Kidney (tissue), 14 donors: ENCODE results near the gene TSEN34. TPM values are rescaled to one million over a fixed set of nuclear protein-coding genes. Genes with fewer than 3 reads are reported as not detected.

ENCODE experiments used
- DNase-seq, 5 donors: peaks; one replicate each; pipeline ENCODE4 v3.0.0-alpha.2; 2013 to 2020
- FAIRE-seq: peaks from 2 replicates; lab custom pipeline; 2012; peaks lifted over from hg19 to GRCh38; lab: Jason Lieb, UNC
- H3K27ac ChIP-seq, 2 donors: one replicate each; pipeline ENCODE4 v1.7.0; 2013; ENCODE audit warnings: low read depth in 2 of 2, low read length in 2 of 2, inconsistent platforms in 1 of 2
- H3K27me3 ChIP-seq: one replicate; pipeline ENCODE4 v1.7.1; 2013; ENCODE audit warnings: low read length, inconsistent platforms; ENCODE audit not compliant: control insufficient read depth, insufficient read depth
- H3K36me3 ChIP-seq, 3 donors: one replicate each; pipeline versions ENCODE4 v1.7.0 to v1.7.1; 2013; ENCODE audit warnings: low read length in 3 of 3, control low read depth in 1 of 3, inconsistent platforms in 1 of 3; ENCODE audit not compliant: insufficient read depth in 3 of 3, control insufficient read depth in 2 of 3
- H3K4me1 ChIP-seq, 3 donors: one replicate each; pipeline versions ENCODE4 v1.7.0 to v1.7.1; 2013; ENCODE audit warnings: low read length in 3 of 3, inconsistent platforms in 1 of 3, low read depth in 1 of 3; ENCODE audit not compliant: control insufficient read depth in 2 of 3, insufficient read depth in 2 of 3
- H3K4me3 ChIP-seq, 3 donors: one replicate each; pipeline versions ENCODE4 v1.7.0 to v1.8.1; 2013; ENCODE audit warnings: low read length in 3 of 3, control low read depth in 1 of 3, inconsistent platforms in 1 of 3
- H3K9ac ChIP-seq, 3 donors: one replicate each; pipeline versions ENCODE4 v1.7.0 to v1.7.1; 2013; ENCODE audit warnings: low read length in 3 of 3, control low read depth in 1 of 3, inconsistent platforms in 1 of 3
- H3K9me3 ChIP-seq, 3 donors: one replicate each; pipeline versions ENCODE4 v1.7.0 to v1.7.1; 2013; ENCODE audit warnings: low read length in 3 of 3, control low read depth in 1 of 3, inconsistent platforms in 1 of 3; ENCODE audit not compliant: control insufficient read depth in 2 of 3, insufficient read depth in 1 of 3
- CTCF ChIP-seq: IDR thresholded peaks from 3 replicates; pipeline ENCODE4 v1.5.1; 2012; ENCODE audit warnings: mild to moderate bottlenecking, moderate library complexity, borderline replicate concordance; ENCODE audit not compliant: insufficient read depth; ENCODE audit errors: extremely low read depth
- intact Hi-C: fragments of 100-400 bp; cut with DNase I; formaldehyde crosslinking; loops from one replicate; pipeline ENCODE4 v1.11.1; 2022
- polyA plus RNA-seq: library from polyadenylated mRNA; stranded (reverse); fragments of 350-450 nt; fragmentation: Illumina TruSeq; extraction: RNeasy Lipid Tissue Mini Kit (QIAGEN cat#74804); gene quantifications from one replicate; pipeline ENCODE4 v1.2.3, GENCODE V29; 2014; ENCODE audit warnings: low read depth, low replicate concordance; ENCODE audit not compliant: insufficient read depth
- total RNA-seq: library from RNA; stranded (reverse); fragmentation: NEBNext Ultra II Directional; extraction: Animal tissue kit (Norgen Biotek cat#: 25700); gene quantifications from one replicate; pipeline ENCODE4 v1.2.1, GENCODE V29; 2021
- donor health status: control.
- donor health status: control.
- donor health status: control.
- donor health status: control.
- donor health status: control.
- donor health status: DM: yes; HTN: yes; CAD: no.
- donor health status: Normal renal cell carcinoma (clear cell type).

TSEN34 gene
- total and polyA plus RNA-seq, 2 donors from 2014 or later = 33.8 to 51.0 TPM

- no peaks in the 10 kb centered on the region for H3K27me3 ChIP-seq
- no peak overlapping the region for H3K4me3 ChIP-seq
- no peak overlapping the region for H3K27ac ChIP-seq
- H3K9ac ChIP-seq = no peak overlapping the region
- DNase-seq = peak in 1 of 5 donors; percentile 72
- intact Hi-C loops = no loop called here
- peaks cover 0 to 9% (median 4%) of the 10 kb centered on the region in 3 donors for H3K4me1 ChIP-seq
- H3K9me3 ChIP-seq = no peaks in the 10 kb centered on the region
- no peak for TF ChIP-seq CTCF
- peaks cover 0 to 2% (median 0%) of the 10 kb centered on the region in 3 donors for H3K36me3 ChIP-seq
- FAIRE-seq = no peak
Measured at GRCh38 chr19:54183431-54183830, 7.7 kb upstream of the TSEN34 start.

GRCh38 chr19:54186351-54186750, 4.8 kb upstream of the TSEN34 start:
- Histone ChIP-seq H3K4me3 (no peak overlapping the region), H3K27me3 (no peaks in the 10 kb centered on the region), H3K36me3 (peaks cover 0 to 2% (median 0%) of the 10 kb centered on the region in 3 donors), H3K9me3 (no peaks in the 10 kb centered on the region), H3K9ac (no peak overlapping the region), H3K4me1 (peaks cover 0 to 7% (median 7%) of the 10 kb centered on the region in 3 donors), H3K27ac (no peak overlapping the region)
- intact Hi-C loops = no loop called here
- peak in 1 of 5 donors; percentile 52 for DNase-seq
- TF ChIP-seq CTCF = no peak
- no peak for FAIRE-seq

- H3K27me3 ChIP-seq = no peaks in the 10 kb centered on the region
- no peak overlapping the region for H3K27ac ChIP-seq
- peaks cover 0 to 2% (median 0%) of the 10 kb centered on the region in 3 donors for H3K36me3 ChIP-seq
- peak in 2 of 5 donors; percentile 59 to 74 for DNase-seq
- no peak overlapping the region for H3K4me3 ChIP-seq
- intact Hi-C loops = no loop called here
- H3K4me1 ChIP-seq = peaks cover 0 to 12% (median 10%) of the 10 kb centered on the region in 3 donors
- no peak for TF ChIP-seq CTCF
- no peaks in the 10 kb centered on the region for H3K9me3 ChIP-seq
- H3K9ac ChIP-seq = no peak overlapping the region
- FAIRE-seq = no peak
Measured at GRCh38 chr19:54186934-54187381, 4.2 kb upstream of the TSEN34 start.
